ENCODE measurements around the gene NHLH2. TPM values are rescaled to one million over a fixed set of nuclear protein-coding genes. Genes with fewer than 3 reads are reported as not detected.

The NHLH2 gene
- total and polyA plus RNA-seq, 10 of the 15 experiments (the other 5 are each of a cell fraction or from before 2014, with no cell fraction given), result 0.01 to 0.08 (median 0.05) TPM; not detected in 6

DNA sequence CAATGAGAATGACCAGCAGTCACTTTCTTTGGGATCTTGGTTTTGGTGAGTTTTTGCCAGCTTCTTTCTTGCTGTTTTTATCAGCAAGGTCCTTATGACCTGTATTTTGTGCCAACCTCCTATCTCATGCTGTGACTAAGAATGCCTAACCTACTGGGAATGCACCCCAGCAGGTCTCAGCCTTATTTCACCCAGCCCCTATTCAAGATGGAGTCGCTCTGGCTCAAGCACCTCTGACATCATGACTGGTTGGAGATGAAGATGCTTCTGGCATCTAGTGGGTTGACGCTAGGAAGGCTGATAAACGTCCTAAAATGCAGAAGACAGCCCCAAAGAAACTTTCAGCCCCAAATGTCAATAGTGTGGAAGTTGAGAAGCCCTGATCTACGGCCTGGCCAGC lies 33.6 kb upstream of the NHLH2 start:
- no peak for DNase-seq (ENCODE audit: low read depth, low spot score)
- no peaks in the 10 kb centered on the region; a peak in 2 of 4 replicates for H3K27me3 ChIP-seq (replicated peaks in 1 of 2; ENCODE audit: control insufficient read depth in 2 of 2, insufficient read depth in 2 of 2, low read length in 1 of 2)
- ATAC-seq, result no peak
- no peak overlapping the region for H3K27ac ChIP-seq (ENCODE audit: control insufficient read depth, insufficient read depth)
- H3K9me3 ChIP-seq (replicated peaks; ENCODE audit: control insufficient read depth, insufficient read depth, low read length), result no peaks in the 10 kb centered on the region
- CTCF ChIA-PET, result interaction anchor here (1.4 kb wide), 2 partner anchors 15 to 146 kb away, joined by 3 read pairs; no protein-coding TSS in a partner anchor
- BruUV-seq (replicated peaks), result no TSS peak
- WGBS (ENCODE audit: insufficient coverage, insufficient replicate concordance, low lambda C conversion rate, missing lambda C conversion rate), result 31% methylated on average over 4 of the region's 4 CpGs
- POLR2A ChIA-PET, result no interaction called here
- no peaks in the 10 kb centered on the region for H3K4me1 ChIP-seq (ENCODE audit: control insufficient read depth, insufficient read depth, low read length)
- H3K36me3 ChIP-seq (ENCODE audit: control insufficient read depth in 2 of 2, insufficient read depth in 2 of 2, low read length in 1 of 2), result no peaks in the 10 kb centered on the region
- H3K9ac ChIP-seq (ENCODE audit: control insufficient read depth, insufficient read depth, low read length), result no peak overlapping the region
- no peak for FAIRE-seq
- in situ Hi-C loops (cut with MboI), result no loop called here
- no peak overlapping the region for H3K4me2 ChIP-seq (ENCODE audit: control insufficient read depth, insufficient read depth)
- no peaks in the 10 kb centered on the region for H4K20me1 ChIP-seq (ENCODE audit: control insufficient read depth, insufficient read depth)
- no peaks in the 10 kb centered on the region for H3K79me2 ChIP-seq (ENCODE audit: control insufficient read depth, insufficient read depth, low read length)
- no peak overlapping the region for H2AFZ ChIP-seq (ENCODE audit: control insufficient read depth, low read depth, low read length)
- intact Hi-C loops (cut with micrococcal nuclease; ENCODE audit: unreplicated experiment), result no loop called here
- RAD21 ChIA-PET (ENCODE audit: unreplicated experiment), result no interaction called here
- SMC1A ChIA-PET (ENCODE audit: uncharacterized antibody, unreplicated experiment), result no interaction called here
- TF ChIP-seq ZBED1 (IDR thresholded peaks at IDR 0.05; ENCODE audit: borderline replicate concordance) (no peak), ZNF217 (IDR thresholded peaks at IDR 0.05) (no peak), EP300 (IDR thresholded peaks at IDR 0.05; ENCODE audit: borderline replicate concordance in 1 of 2, control insufficient read depth in 1 of 2, low read depth in 2 of 2, low read length in 2 of 2) (no peak), RBBP5 (conservative IDR thresholded peaks at IDR 0.05) (no peak), POLR2AphosphoS2 (IDR thresholded peaks at IDR 0.05; ENCODE audit: low read depth, low read length) (no peak), NFYA (IDR thresholded peaks at IDR 0.05; ENCODE audit: borderline replicate concordance, low read depth, low read length) (no peak), IRF4 (IDR thresholded peaks at IDR 0.05; ENCODE audit: low read depth, low read length) (no peak)
- H3K4me3 ChIP-seq, result no peak overlapping the region

DNA sequence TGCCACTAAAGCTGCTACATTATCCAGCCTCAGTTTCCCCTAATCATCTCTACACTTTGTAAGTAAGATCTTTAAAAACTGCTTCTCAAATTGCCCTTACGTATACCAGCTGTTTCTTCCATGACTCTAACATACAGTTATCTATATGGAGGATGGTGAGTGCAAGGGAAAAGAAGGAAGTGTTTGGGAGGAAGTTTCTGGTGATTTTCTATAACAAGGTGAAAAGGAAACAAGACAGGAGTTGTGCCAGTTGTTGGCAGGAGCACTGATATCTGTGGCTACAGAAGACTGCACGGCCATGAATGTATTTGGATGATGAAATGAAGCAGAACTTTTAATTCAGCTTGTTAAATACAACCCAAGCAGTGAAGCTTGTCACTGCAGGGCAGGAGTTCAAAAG lies 32.3 kb upstream of the NHLH2 start:
- BruUV-seq (replicated peaks), result no TSS peak
- no peak for FAIRE-seq
- POLR2A ChIA-PET, result no interaction called here

More for the DNA sequence above, 32.3 kb upstream of the NHLH2 start:
- Histone ChIP-seq H2AFZ (ENCODE audit: control insufficient read depth, low read depth, low read length) (no peak overlapping the region), H3K36me3 (ENCODE audit: control insufficient read depth in 2 of 2, insufficient read depth in 2 of 2, low read length in 1 of 2) (no peaks in the 10 kb centered on the region), H3K79me2 (ENCODE audit: control insufficient read depth, insufficient read depth, low read length) (no peaks in the 10 kb centered on the region), H3K27ac (ENCODE audit: control insufficient read depth, insufficient read depth) (no peak overlapping the region), H4K20me1 (ENCODE audit: control insufficient read depth, insufficient read depth) (no peaks in the 10 kb centered on the region), H3K27me3 (replicated peaks in 1 of 2; ENCODE audit: control insufficient read depth in 2 of 2, insufficient read depth in 2 of 2, low read length in 1 of 2) (no peaks in the 10 kb centered on the region; a peak in 2 of 4 replicates), H3K4me1 (ENCODE audit: control insufficient read depth, insufficient read depth, low read length) (no peaks in the 10 kb centered on the region), H3K9ac (ENCODE audit: control insufficient read depth, insufficient read depth, low read length) (no peak overlapping the region), H3K9me3 (replicated peaks; ENCODE audit: control insufficient read depth, insufficient read depth, low read length) (no peaks in the 10 kb centered on the region), H3K4me3 (no peak overlapping the region), H3K4me2 (ENCODE audit: control insufficient read depth, insufficient read depth) (no peak overlapping the region)
- ChIA-PET SMC1A (ENCODE audit: uncharacterized antibody, unreplicated experiment) (no interaction called here), CTCF (no interaction called here), RAD21 (ENCODE audit: unreplicated experiment) (no interaction called here)
- ATAC-seq, result no peak
- intact Hi-C loops (cut with micrococcal nuclease; ENCODE audit: unreplicated experiment), result no loop called here
- no peak for DNase-seq (ENCODE audit: low read depth, low spot score)
- in situ Hi-C loops (cut with MboI), result no loop called here
- 8% methylated on average over 2 of the region's 2 CpGs for WGBS (ENCODE audit: insufficient coverage, insufficient replicate concordance, low lambda C conversion rate, missing lambda C conversion rate)
- TF ChIP-seq RCOR1 (conservative IDR thresholded peaks at IDR 0.05; ENCODE audit: low read depth, low read length) (no peak), HCFC1 (IDR thresholded peaks at IDR 0.05; ENCODE audit: low read length) (no peak), CHD1 (IDR thresholded peaks at IDR 0.05; ENCODE audit: low read depth, low read length) (no peak), JUND (IDR thresholded peaks at IDR 0.05; ENCODE audit: low read depth, low read length) (no peak), RFX5 (IDR thresholded peaks at IDR 0.05; ENCODE audit: low read depth, low read length) (no peak), BCL11A (IDR thresholded peaks at IDR 0.05; ENCODE audit: low read depth, low read length) (no peak), TARDBP (IDR thresholded peaks at IDR 0.05; ENCODE audit: borderline replicate concordance) (no peak), TCF7 (IDR thresholded peaks at IDR 0.05; ENCODE audit: borderline replicate concordance) (no peak), EED (IDR thresholded peaks at IDR 0.05; ENCODE audit: low read depth) (no peak), SREBF1 (IDR thresholded peaks at IDR 0.05; ENCODE audit: low read length) (no peak)

Data from GM12878 (cell line).